Measurements from ENCODE around the gene BCL11A. TPM values are rescaled to one million over a fixed set of nuclear protein-coding genes. Genes with fewer than 3 reads are reported as not detected.

Gene BCL11A
- polyA plus RNA-seq, 3 donors, result 8.7 to 15.6 (median 11.1) TPM

- no peak overlapping the region for H3K4me3 Mint-ChIP-seq
- H3K27me3 ChIP-seq (ENCODE audit: control insufficient read depth in 2 of 2, insufficient read depth in 2 of 2, low read length in 2 of 2), result no peaks in the 10 kb centered on the region
- H3K4me3 ChIP-seq (replicated peaks in 1 of 3; ENCODE audit: low read depth in 2 of 3, low read length in 3 of 3), result no peak overlapping the region
- H3K9me3 ChIP-seq (replicated peaks in 1 of 2; ENCODE audit: control insufficient read depth in 1 of 2, insufficient read depth in 1 of 2, low read length in 2 of 2), result no peaks in the 10 kb centered on the region
- WGBS (ENCODE audit: insufficient coverage), result 84% methylated on average over 9 of the region's 17 CpGs
- peaks cover 0 to 3% of the 10 kb centered on the region in 2 donors for H3K36me3 Mint-ChIP-seq
- H3K27ac Mint-ChIP-seq, result no peak overlapping the region
- peak overlapping the region; percentile 9 for H2AFZ ChIP-seq (ENCODE audit: insufficient read depth, low read depth, low read length, poor library complexity, severe bottlenecking)
- no peak overlapping the region for H3K9ac ChIP-seq (ENCODE audit: insufficient read depth, low read length, poor library complexity, severe bottlenecking)
- H3K79me2 ChIP-seq (ENCODE audit: insufficient read depth, low read length), result no peaks in the 10 kb centered on the region
- H3K4me2 ChIP-seq (replicated peaks; ENCODE audit: extremely low read depth, low read length, poor library complexity, severe bottlenecking), result no peak overlapping the region
- H3K9me3 Mint-ChIP-seq, result peaks cover 0 to 7% (median 4%) of the 10 kb centered on the region in 7 donors
- DNase-seq, result no peak
- H3K27ac ChIP-seq (ENCODE audit: low read depth in 1 of 2, low read length in 2 of 2), result no peak overlapping the region
- H3K4me1 ChIP-seq (ENCODE audit: control insufficient read depth in 1 of 2, insufficient read depth in 2 of 2, low read length in 2 of 2), result peaks cover 31 to 40% of the 10 kb centered on the region in 2 donors
- intact Hi-C loops (cut with micrococcal nuclease), result no loop called here
- no peaks in the 10 kb centered on the region for H4K20me1 ChIP-seq (ENCODE audit: insufficient read depth, low read length)
- peaks cover 0 to 2% (median 0%) of the 10 kb centered on the region in 3 donors for H3K27me3 Mint-ChIP-seq (ENCODE audit: low read depth in 3 of 3)
- no peaks in the 10 kb centered on the region for H3K36me3 ChIP-seq (replicated peaks in 1 of 2; ENCODE audit: control insufficient read depth in 1 of 2, insufficient read depth in 2 of 2, low read length in 2 of 2)
- TF ChIP-seq CTCF (IDR thresholded peaks at IDR 0.05), result no peak
- H3K4me1 Mint-ChIP-seq, result peaks cover 57% of the 10 kb centered on the region
Observed at GRCh38 chr2:60410456-60411146, 142.9 kb downstream of the BCL11A start.

- Histone ChIP-seq H3K9ac (ENCODE audit: insufficient read depth, low read length, poor library complexity, severe bottlenecking) (no peak overlapping the region), H3K4me2 (replicated peaks; ENCODE audit: extremely low read depth, low read length, poor library complexity, severe bottlenecking) (no peak overlapping the region), H3K9me3 (replicated peaks in 1 of 2; ENCODE audit: control insufficient read depth in 1 of 2, insufficient read depth in 1 of 2, low read length in 2 of 2) (no peaks in the 10 kb centered on the region), H3K4me1 (ENCODE audit: control insufficient read depth in 1 of 2, insufficient read depth in 2 of 2, low read length in 2 of 2) (peaks cover 31 to 40% of the 10 kb centered on the region in 2 donors), H3K36me3 (replicated peaks in 1 of 2; ENCODE audit: control insufficient read depth in 1 of 2, insufficient read depth in 2 of 2, low read length in 2 of 2) (no peaks in the 10 kb centered on the region), H4K20me1 (ENCODE audit: insufficient read depth, low read length) (no peaks in the 10 kb centered on the region), H3K27me3 (ENCODE audit: control insufficient read depth in 2 of 2, insufficient read depth in 2 of 2, low read length in 2 of 2) (no peaks in the 10 kb centered on the region), H3K4me3 (replicated peaks in 1 of 3; ENCODE audit: low read depth in 2 of 3, low read length in 3 of 3) (no peak overlapping the region), H3K79me2 (ENCODE audit: insufficient read depth, low read length) (no peaks in the 10 kb centered on the region), H3K27ac (ENCODE audit: low read depth in 1 of 2, low read length in 2 of 2) (no peak overlapping the region), H2AFZ (ENCODE audit: insufficient read depth, low read depth, low read length, poor library complexity, severe bottlenecking) (peak overlapping the region; percentile 9)
- Mint-ChIP-seq H3K4me3 (no peak overlapping the region), H3K27ac (no peak overlapping the region), H3K36me3 (no peaks in the 10 kb centered on the region), H3K4me1 (peaks cover 54% of the 10 kb centered on the region), H3K9me3 (no peaks in the 10 kb centered on the region), H3K27me3 (ENCODE audit: low read depth in 3 of 3) (peaks cover 0 to 2% (median 0%) of the 10 kb centered on the region in 3 donors)
- DNase-seq, result no peak
- intact Hi-C loops (cut with micrococcal nuclease), result no loop called here
- WGBS (ENCODE audit: insufficient coverage), result 96% methylated on average over 4 of the region's 8 CpGs
- no peak for TF ChIP-seq CTCF (IDR thresholded peaks at IDR 0.05)
Observed at GRCh38 chr2:60409531-60409871, 144.0 kb downstream of the BCL11A start.
